HG03378 (cell line): ENCODE measurements around the gene KMT5B.

Experiments used
- ATAC-seq: cut with Tn5 transposase; IDR thresholded peaks from one replicate; pipeline ENCODE4 v1.9.1; 2021; ENCODE audit warnings: mild to moderate bottlenecking, moderate library complexity; ENCODE audit not compliant: unreplicated experiment

KMT5B gene

GRCh38 chr11:68146704-68147474, 66.2 kb downstream of the KMT5B start:
- ATAC-seq = no peak

GRCh38 chr11:68146010-68146540, 67.0 kb downstream of the KMT5B start:
- ATAC-seq = no peak

- ATAC-seq = no peak
These were observed 67.8 kb downstream of the KMT5B start for GRCh38 chr11:68145120-68145866.

- no peak for ATAC-seq
These were observed 69.8 kb downstream of the KMT5B start for GRCh38 chr11:68143310-68143689.

- ATAC-seq = no peak
These were observed 70.4 kb downstream of the KMT5B start for GRCh38 chr11:68142441-68143309.

- no peak for ATAC-seq
These were observed 71.1 kb downstream of the KMT5B start for GRCh38 chr11:68142028-68142412.

- no peak for ATAC-seq
These were observed 71.7 kb downstream of the KMT5B start for GRCh38 chr11:68141246-68142027.

GRCh38 chr11:68140496-68141245, 72.4 kb downstream of the KMT5B start:
- no peak for ATAC-seq

- ATAC-seq = no peak
These were observed 74.9 kb downstream of the KMT5B start for GRCh38 chr11:68138237-68138636.

- ATAC-seq = no peak
These were observed 75.3 kb downstream of the KMT5B start for GRCh38 chr11:68137833-68138232.

- no peak for ATAC-seq
These were observed 76.2 kb downstream of the KMT5B start for GRCh38 chr11:68136866-68137265.

GRCh38 chr11:68135161-68135560, 77.9 kb downstream of the KMT5B start:
- ATAC-seq = no peak

GRCh38 chr11:68133761-68134160, 79.3 kb downstream of the KMT5B start:
- no peak for ATAC-seq

- no peak for ATAC-seq
These were observed 83.0 kb downstream of the KMT5B start for GRCh38 chr11:68130121-68130520.

- no peak for ATAC-seq
These were observed 84.3 kb downstream of the KMT5B start for GRCh38 chr11:68128682-68129327.

GRCh38 chr11:68127714-68128681, 85.1 kb downstream of the KMT5B start:
- no peak for ATAC-seq

- ATAC-seq = no peak
These were observed 87.9 kb downstream of the KMT5B start for GRCh38 chr11:68125164-68125563.

- ATAC-seq = no peak
These were observed 90.1 kb downstream of the KMT5B start for GRCh38 chr11:68122936-68123539.
